Stimulated activated CD4-positive, alpha-beta T cell treated with anti-CD3 and anti-CD28 coated beads, Interleukin-4, amount 100 ng/mL, for 4 hours (primary cell): Measurements from ENCODE around the gene CHST15.

ENCODE experiments used
- DNase-seq, 2 experiments: peaks; one replicate each; pipeline ENCODE4 v3.0.0-alpha.2; 2020

The CHST15 gene

GRCh38 chr10:123958241-123958640 is 135.2 kb downstream of the CHST15 start:
- DNase-seq: no peak
